Osteocyte (in vitro differentiated cells): ENCODE measurements around the gene UBE2U. TPM values are rescaled to one million over a fixed set of nuclear protein-coding genes. Genes with fewer than 3 reads are reported as not detected.
"Not testable (repeated sequence)": the region's sequence is repeated elsewhere in the genome, so short reads cannot be mapped to it uniquely, and the experiment has no call there.

Experiments used
- DNase-seq: peaks from one replicate; pipeline ENCODE4 v3.0.0; 2021; ENCODE audit warnings: mixed read lengths; ENCODE audit not compliant: unreplicated experiment; ENCODE audit errors: extremely low spot score
- H3K27ac Mint-ChIP-seq: one replicate; pipeline ENCODE4 v1.8.0; 2021; ENCODE audit warnings: mild to moderate bottlenecking, mixed read lengths; ENCODE audit not compliant: unreplicated experiment
- H3K27me3 Mint-ChIP-seq: one replicate; pipeline ENCODE4 v1.8.0; 2021; ENCODE audit warnings: mixed read lengths; ENCODE audit not compliant: unreplicated experiment
- H3K36me3 Mint-ChIP-seq: one replicate; pipeline ENCODE4 v1.8.0; 2021; ENCODE audit warnings: mixed read lengths; ENCODE audit not compliant: unreplicated experiment
- H3K4me1 Mint-ChIP-seq: one replicate; pipeline ENCODE4 v1.8.0; 2021; ENCODE audit warnings: mixed read lengths; ENCODE audit not compliant: unreplicated experiment
- H3K4me3 Mint-ChIP-seq: one replicate; pipeline ENCODE4 v1.8.0; 2021; ENCODE audit warnings: mild to moderate bottlenecking, moderate library complexity, mixed read lengths; ENCODE audit not compliant: unreplicated experiment
- H3K9me3 Mint-ChIP-seq: one replicate; pipeline ENCODE4 v1.8.0; 2021; ENCODE audit warnings: mixed read lengths; ENCODE audit not compliant: unreplicated experiment
- CTCF ChIP-seq: fragments of 200-600 bp; sonication (generic); IDR thresholded peaks from 2 replicates; pipeline ENCODE4 v1.5.0; 2021; ENCODE audit warnings: antibody characterized with exemption, mild to moderate bottlenecking, moderate library complexity
- total RNA-seq: library from RNA; stranded (reverse); gene quantifications from 2 replicates; pipeline ENCODE4 v1.2.1, GENCODE V29; 2021

The UBE2U gene
- total RNA-seq, 1 donor from 2014 or later: not detected

DNA sequence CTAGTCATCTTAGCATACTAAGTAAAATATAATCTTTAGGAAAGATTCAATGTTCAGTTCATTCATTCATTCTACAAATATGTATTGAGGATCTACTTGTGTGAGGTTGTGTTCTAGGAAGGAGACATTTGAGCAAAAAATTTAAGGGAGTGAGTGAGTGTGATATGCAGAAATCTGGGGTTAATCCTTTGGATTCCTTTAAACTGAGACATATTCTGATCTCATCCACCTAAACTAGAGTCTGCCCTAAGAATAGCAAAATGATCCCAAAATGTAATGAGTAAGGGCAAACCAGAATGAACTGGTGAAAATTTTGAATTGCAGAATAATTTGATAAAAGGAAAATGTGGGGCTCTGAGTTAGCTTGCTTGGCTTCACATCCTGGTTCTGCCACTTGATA lies 8.6 kb downstream of the UBE2U start:
- no peak for DNase-seq
- Mint-ChIP-seq H3K27ac (no peak overlapping the region), H3K27me3 (no peaks in the 10 kb centered on the region), H3K4me3 (no peak overlapping the region), H3K9me3 (no peaks in the 10 kb centered on the region), H3K36me3 (no peaks in the 10 kb centered on the region), H3K4me1 (peaks cover 4% of the 10 kb centered on the region)
- TF ChIP-seq CTCF: no peak

GRCh38 chr1:64215576-64215975 lies 12.2 kb downstream of the UBE2U start:
- Mint-ChIP-seq H3K9me3 (no peaks in the 10 kb centered on the region), H3K27me3 (peaks cover 3% of the 10 kb centered on the region), H3K36me3 (no peaks in the 10 kb centered on the region), H3K4me1 (no peaks in the 10 kb centered on the region), H3K27ac (no peak overlapping the region), H3K4me3 (no peak overlapping the region)
- no peak for DNase-seq
- TF ChIP-seq CTCF: no peak

DNA sequence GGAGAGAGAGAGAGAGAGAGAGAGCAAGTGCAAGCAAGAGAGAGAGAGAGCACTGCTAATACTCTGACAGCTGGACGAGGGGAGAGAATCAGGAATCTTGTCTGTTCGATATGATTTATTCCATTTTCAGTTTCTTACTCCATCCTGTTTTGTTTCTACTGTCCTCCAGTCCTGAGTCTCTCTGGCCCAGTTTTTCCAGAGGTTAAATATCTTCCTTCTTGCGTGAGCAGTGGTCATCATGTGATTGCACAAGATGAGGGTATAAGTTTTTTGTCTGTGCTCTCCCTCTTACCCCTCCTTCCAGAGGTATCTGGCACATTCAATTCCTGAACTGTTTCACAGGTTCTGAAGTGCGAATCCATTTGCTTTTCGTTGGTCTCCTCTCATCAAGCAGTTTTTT lies 16.8 kb downstream of the UBE2U start:
- no peaks in the 10 kb centered on the region for H3K36me3 Mint-ChIP-seq
- DNase-seq: no peak
- H3K4me3 Mint-ChIP-seq: no peak overlapping the region
- no peaks in the 10 kb centered on the region for H3K9me3 Mint-ChIP-seq
- peaks cover 9% of the 10 kb centered on the region for H3K4me1 Mint-ChIP-seq
- peaks cover 3% of the 10 kb centered on the region for H3K27me3 Mint-ChIP-seq
- H3K27ac Mint-ChIP-seq: no peak overlapping the region
- no peak for TF ChIP-seq CTCF

DNA sequence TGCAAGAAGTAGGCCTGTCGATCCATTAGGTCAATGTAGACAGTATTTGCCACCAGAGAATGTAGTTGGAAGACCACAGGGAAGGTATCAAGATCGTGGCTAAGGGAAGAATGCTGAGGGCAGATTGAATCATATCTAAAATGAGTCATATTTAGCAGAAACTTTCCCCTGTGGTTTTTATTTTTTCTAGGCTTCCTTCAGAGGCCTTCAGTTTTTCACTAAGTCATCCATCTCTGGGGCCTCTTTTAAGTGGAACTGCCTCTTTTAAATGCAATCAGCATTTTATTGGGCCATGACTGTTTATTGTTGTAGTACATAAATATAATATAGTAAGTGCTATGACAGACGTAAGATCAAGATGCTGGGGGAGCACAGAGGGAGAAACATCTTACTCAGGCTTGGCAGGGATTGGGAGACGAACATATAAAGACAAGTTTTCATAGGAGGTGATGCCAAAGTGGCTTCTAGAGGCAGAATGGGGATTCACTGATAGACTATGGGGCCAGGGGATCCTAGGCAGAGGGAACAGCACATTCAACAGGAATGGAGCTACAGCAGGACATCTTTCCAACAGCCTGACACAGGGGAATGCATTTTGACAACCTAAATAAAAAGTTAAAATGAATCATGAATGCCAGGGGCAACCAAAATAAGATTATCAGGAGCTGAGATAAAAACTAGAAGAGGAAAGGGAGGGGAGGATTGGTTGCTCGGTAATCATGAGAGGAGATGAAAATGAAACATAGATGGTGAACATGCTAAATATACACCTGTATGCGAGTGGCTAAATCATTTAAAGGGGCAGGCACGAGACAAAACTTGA lies 20.1 kb downstream of the UBE2U start:
- Mint-ChIP-seq H3K27me3 (peaks cover 3% of the 10 kb centered on the region), H3K4me3 (no peak overlapping the region), H3K9me3 (no peaks in the 10 kb centered on the region), H3K27ac (peak overlapping the region; percentile 50), H3K4me1 (peaks cover 14% of the 10 kb centered on the region), H3K36me3 (no peaks in the 10 kb centered on the region)
- DNase-seq: no peak
- no peak for TF ChIP-seq CTCF

DNA sequence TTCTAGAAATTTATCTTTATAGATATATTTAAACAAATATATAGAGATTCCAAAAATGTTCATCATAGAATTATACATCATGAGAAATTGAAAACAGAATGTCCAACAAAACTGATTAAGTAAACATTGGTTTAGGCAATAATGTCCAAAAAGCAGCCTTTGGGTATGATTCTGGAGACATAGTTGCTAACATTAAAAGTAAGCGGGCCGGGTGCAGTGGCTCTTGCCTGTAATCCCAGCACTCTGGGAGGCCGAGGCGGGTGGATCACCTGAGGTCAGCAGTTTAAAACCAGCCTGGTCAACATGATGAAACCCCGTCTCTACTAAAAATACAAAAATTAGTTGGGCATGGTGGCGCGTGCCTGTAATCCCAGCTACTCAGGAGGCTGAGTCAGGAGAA lies 20.8 kb downstream of the UBE2U start:
- H3K9me3 Mint-ChIP-seq, H3K27me3 Mint-ChIP-seq, H3K4me3 Mint-ChIP-seq, H3K36me3 Mint-ChIP-seq, DNase-seq, H3K27ac Mint-ChIP-seq: not testable (repeated sequence)
- H3K4me1 Mint-ChIP-seq: peaks cover 14% of the 10 kb centered on the region
